B cell (primary cell): ENCODE results near the gene PPP3R1.

Experiments used
- CTCF ChIP-seq: fragments of 200-600 bp; IDR thresholded peaks from one replicate; pipeline ENCODE4 v1.8.0; 2022; ENCODE audit warnings: antibody characterized with exemption, mild to moderate bottlenecking
- EZH2 ChIP-seq: IDR thresholded peaks from 2 replicates; pipeline ENCODE4 v1.6.1; 2012; ENCODE audit warnings: borderline replicate concordance, low read depth, mild to moderate bottlenecking, moderate library complexity, low read length; ENCODE audit not compliant: insufficient read depth, poor library complexity, severe bottlenecking

- TF ChIP-seq CTCF (no peak), EZH2 (no peak)
Measured at GRCh38 chr2:68163641-68164040, 88.7 kb downstream of the PPP3R1 start.
